Uterine smooth muscle cell (primary cell): ENCODE results near the gene KRT20. TPM values are rescaled to one million over a fixed set of nuclear protein-coding genes. Genes with fewer than 3 reads are reported as not detected.

Source experiments
- total RNA-seq: library from RNA; depleted of rRNA; stranded (reverse); fragments of >200 nt; gene quantifications from 2 replicates; pipeline ENCODE4 v1.2.3, GENCODE V29; 2014

Gene KRT20, protein sequence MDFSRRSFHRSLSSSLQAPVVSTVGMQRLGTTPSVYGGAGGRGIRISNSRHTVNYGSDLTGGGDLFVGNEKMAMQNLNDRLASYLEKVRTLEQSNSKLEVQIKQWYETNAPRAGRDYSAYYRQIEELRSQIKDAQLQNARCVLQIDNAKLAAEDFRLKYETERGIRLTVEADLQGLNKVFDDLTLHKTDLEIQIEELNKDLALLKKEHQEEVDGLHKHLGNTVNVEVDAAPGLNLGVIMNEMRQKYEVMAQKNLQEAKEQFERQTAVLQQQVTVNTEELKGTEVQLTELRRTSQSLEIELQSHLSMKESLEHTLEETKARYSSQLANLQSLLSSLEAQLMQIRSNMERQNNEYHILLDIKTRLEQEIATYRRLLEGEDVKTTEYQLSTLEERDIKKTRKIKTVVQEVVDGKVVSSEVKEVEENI
- total RNA-seq, result 0.22 TPM in 1 of 2 replicates, not detected in the other

GRCh38 chr17:40884708-40885512 is at the start of gene KRT20:
Gene KRT20 (minus strand): TSS chr17:40885242. CDS start chr17:40885185, 57 bp downstream.

GRCh38 chr17:40866838-40867237 is 18.2 kb downstream of the KRT20 start, which contains the start of gene KRT12:
Gene KRT12 (minus strand): TSS chr17:40867223. CDS start chr17:40867186, 37 bp downstream.

Other genes with a start within 250 kb of the KRT20 start
- 69.9 and 86.4 TPM in 2 replicates for gene SMARCE1, start 237.4 kb downstream of the KRT20 start, total RNA-seq
- 0.25 and 1.00 TPM in 2 replicates for gene KRT222, start 220.1 kb downstream of the KRT20 start, total RNA-seq
- not detected in 2 replicates for gene KRT24, start 181.5 kb downstream of the KRT20 start, total RNA-seq
- not detected in 2 replicates for gene KRT25, start 129.9 kb downstream of the KRT20 start, total RNA-seq
- not detected in 2 replicates for gene KRT26, start 113.0 kb downstream of the KRT20 start, total RNA-seq
- not detected in 2 replicates for gene KRT27, start 102.7 kb downstream of the KRT20 start, total RNA-seq
- not detected in 2 replicates for gene KRT28, start 85.3 kb downstream of the KRT20 start, total RNA-seq
- gene KRT10, start 62.6 kb downstream of the KRT20 start, total RNA-seq, result 2.3 and 4.0 TPM in 2 replicates
- under 0.01 TPM in 1 of 2 replicates, not detected in the other for gene KRT12, start 18.0 kb downstream of the KRT20 start, total RNA-seq
- 0.50 and 0.55 TPM in 2 replicates for gene KRT23, start 52.4 kb upstream of the KRT20 start, total RNA-seq
- gene KRT39, start 81.7 kb upstream of the KRT20 start, total RNA-seq, result 0.11 TPM in 1 of 2 replicates, not detected in the other
- gene KRT40, start 99.1 kb upstream of the KRT20 start, total RNA-seq, result not detected in 2 replicates
- not detected in 2 replicates for gene KRTAP3-3, start 108.9 kb upstream of the KRT20 start, total RNA-seq
- gene KRTAP3-2, start 114.7 kb upstream of the KRT20 start, total RNA-seq, result not detected in 2 replicates
- not detected in 2 replicates for gene KRTAP3-1, start 123.9 kb upstream of the KRT20 start, total RNA-seq
- 32.6 and 54.1 TPM in 2 replicates for gene KRTAP1-5, start 142.0 kb upstream of the KRT20 start, total RNA-seq
- not detected in 2 replicates for gene KRTAP1-4, start 145.0 kb upstream of the KRT20 start, total RNA-seq
- gene KRTAP1-3, start 149.6 kb upstream of the KRT20 start, total RNA-seq, result not detected in 2 replicates
- gene KRTAP1-1, start 156.2 kb upstream of the KRT20 start, total RNA-seq, result 0.55 and 0.87 TPM in 2 replicates
- gene KRTAP2-1, start 162.1 kb upstream of the KRT20 start, total RNA-seq, result not detected in 2 replicates
- gene KRTAP2-2, start 170.0 kb upstream of the KRT20 start, total RNA-seq, result not detected in 2 replicates
- 0.12 and 1.00 TPM in 2 replicates for gene KRTAP2-3, start 174.9 kb upstream of the KRT20 start, total RNA-seq
- gene KRTAP2-4, start 180.6 kb upstream of the KRT20 start, total RNA-seq, result not detected in 2 replicates
- not detected in 2 replicates for gene KRTAP4-7, start 198.9 kb upstream of the KRT20 start, total RNA-seq
- not detected in 2 replicates for gene KRTAP4-8, start 212.9 kb upstream of the KRT20 start, total RNA-seq
- not detected in 2 replicates for gene KRTAP4-16, start 217.0 kb upstream of the KRT20 start, total RNA-seq
- gene KRTAP4-9, start 220.1 kb upstream of the KRT20 start, total RNA-seq, result 0.12 TPM in 1 of 2 replicates, not detected in the other
- not detected in 2 replicates for gene KRTAP4-11, start 233.1 kb upstream of the KRT20 start, total RNA-seq
- gene KRTAP4-12, start 238.9 kb upstream of the KRT20 start, total RNA-seq, result not detected in 2 replicates